Neural progenitor cell (in vitro differentiated cells): Measurements from ENCODE around the gene STK32B. TPM values are rescaled to one million over a fixed set of nuclear protein-coding genes. Genes with fewer than 3 reads are reported as not detected.

Experiments used
- DNase-seq: peaks from one replicate; pipeline ENCODE4 v3.0.0-alpha.2; 2016; ENCODE audit warnings: low spot score
- H2AFZ ChIP-seq: fragments of 200-600 bp; sonication (generic); replicated peaks from 2 replicates; pipeline ENCODE4 v1.6.1; 2016; ENCODE audit warnings: antibody characterized with exemption
- H3F3A ChIP-seq: fragments of 200-600 bp; sonication (generic); 2 replicates; pipeline ENCODE4 v1.6.1; 2016; ENCODE audit warnings: antibody characterized with exemption, low read depth
- H3K27ac ChIP-seq: fragments of 200-600 bp; sonication (generic); 2 replicates; pipeline ENCODE4 v1.5.1; 2016; ENCODE audit warnings: mild to moderate bottlenecking
- H3K27me3 ChIP-seq: fragments of 200-600 bp; sonication (generic); 2 replicates; pipeline ENCODE4 v1.6.1; 2016; ENCODE audit warnings: mild to moderate bottlenecking, moderate library complexity
- H3K36me3 ChIP-seq: fragments of 200-600 bp; sonication (generic); 2 replicates; pipeline ENCODE4 v1.5.1; 2016
- H3K4me1 ChIP-seq: fragments of 200-600 bp; sonication (generic); 2 replicates; pipeline ENCODE4 v1.6.1; 2016; ENCODE audit warnings: mixed run types
- H3K4me2 ChIP-seq: fragments of 200-600 bp; sonication (generic); 2 replicates; pipeline ENCODE4 v1.6.1; 2016
- H3K4me3 ChIP-seq: fragments of 200-600 bp; sonication (generic); 2 replicates; pipeline ENCODE4 v1.5.1; 2016
- H3K79me2 ChIP-seq: fragments of 200-600 bp; sonication (generic); 2 replicates; pipeline ENCODE4 v1.6.1; 2016; ENCODE audit warnings: low read depth
- H3K9ac ChIP-seq: fragments of 200-600 bp; sonication (generic); 2 replicates; pipeline ENCODE4 v1.6.1; 2016
- H3K9me3 ChIP-seq: fragments of 200-600 bp; sonication (generic); 2 replicates; pipeline ENCODE4 v1.5.1; 2016; ENCODE audit warnings: low read depth
- H4K20me1 ChIP-seq: fragments of 200-600 bp; sonication (generic); 2 replicates; pipeline ENCODE4 v1.6.1; 2016; ENCODE audit warnings: low read depth
- H3K27ac Mint-ChIP-seq: 3 replicates; pipeline ENCODE4 v1.8.0; 2021; ENCODE audit warnings: mixed read lengths
- H3K27me3 Mint-ChIP-seq: 2 replicates; pipeline ENCODE4 v1.8.0; 2022; ENCODE audit warnings: low read depth, mild to moderate bottlenecking, inconsistent platforms, moderate library complexity, mixed read lengths; ENCODE audit not compliant: insufficient read depth
- H3K36me3 Mint-ChIP-seq: 3 replicates; pipeline ENCODE4 v1.8.0; 2021; ENCODE audit warnings: mixed read lengths
- H3K4me1 Mint-ChIP-seq: 3 replicates; pipeline ENCODE4 v1.8.0; 2021; ENCODE audit warnings: mixed read lengths
- H3K4me3 Mint-ChIP-seq: 3 replicates; pipeline ENCODE4 v1.8.0; 2021; ENCODE audit warnings: mild to moderate bottlenecking, moderate library complexity, mixed read lengths
- H3K9me3 Mint-ChIP-seq: 3 replicates; pipeline ENCODE4 v1.8.0; 2020; ENCODE audit warnings: mixed read lengths
- CTCF ChIP-seq: fragments of 200-600 bp; sonication (generic); IDR thresholded peaks from 2 replicates; pipeline ENCODE4 v1.5.1; 2017; ENCODE audit warnings: antibody characterized with exemption, mild to moderate bottlenecking
- EZH2 ChIP-seq: fragments of 200-600 bp; sonication (generic); IDR thresholded peaks from 2 replicates; pipeline ENCODE4 v1.6.1; 2017; ENCODE audit warnings: antibody characterized with exemption, mild to moderate bottlenecking, moderate library complexity
- EZH2phosphoT487 ChIP-seq: fragments of 200-600 bp; sonication (generic); IDR thresholded peaks from 2 replicates; pipeline ENCODE4 v1.6.1; 2017; ENCODE audit warnings: antibody characterized with exemption
- total RNA-seq: library from RNA; depleted of rRNA; stranded (reverse); fragments of >200 nt; gene quantifications from 2 replicates; pipeline ENCODE4 v1.2.3, GENCODE V29; 2015; ENCODE audit warnings: low replicate concordance

The STK32B gene
- total RNA-seq, 1 donor from 2014 or later, result 2.5 TPM

- Mint-ChIP-seq H3K9me3 (no peaks in the 10 kb centered on the region), H3K4me1 (no peaks in the 10 kb centered on the region), H3K36me3 (no peaks in the 10 kb centered on the region), H3K4me3 (no peak overlapping the region), H3K27ac (no peak overlapping the region), H3K27me3 (peaks cover 4% of the 10 kb centered on the region)
- Histone ChIP-seq H3K4me2 (no peak overlapping the region), H3K9ac (no peak overlapping the region), H3K4me3 (no peak overlapping the region), H3K4me1 (no peaks in the 10 kb centered on the region), H4K20me1 (no peaks in the 10 kb centered on the region), H3K9me3 (no peaks in the 10 kb centered on the region), H3K36me3 (no peaks in the 10 kb centered on the region), H3K27me3 (no peaks in the 10 kb centered on the region), H3F3A (no peaks in the 10 kb centered on the region), H3K79me2 (no peaks in the 10 kb centered on the region), H3K27ac (no peak overlapping the region), H2AFZ (no peak overlapping the region)
- TF ChIP-seq EZH2phosphoT487 (no peak), CTCF (no peak), EZH2 (no peak)
- DNase-seq, result no peak
Observed at GRCh38 chr4:5125321-5125720, 74.0 kb downstream of the STK32B start.

GRCh38 chr4:5126231-5126630 lies 75.0 kb downstream of the STK32B start:
- Histone ChIP-seq H3K4me3 (no peak overlapping the region), H3K27me3 (no peaks in the 10 kb centered on the region), H3F3A (no peaks in the 10 kb centered on the region), H3K9me3 (no peaks in the 10 kb centered on the region), H4K20me1 (no peaks in the 10 kb centered on the region), H3K27ac (no peak overlapping the region), H3K4me1 (no peaks in the 10 kb centered on the region), H3K4me2 (no peak overlapping the region), H3K9ac (no peak overlapping the region), H3K79me2 (no peaks in the 10 kb centered on the region), H3K36me3 (no peaks in the 10 kb centered on the region), H2AFZ (no peak overlapping the region)
- DNase-seq, result no peak
- TF ChIP-seq EZH2phosphoT487 (no peak), EZH2 (no peak), CTCF (no peak)
- Mint-ChIP-seq H3K4me1 (no peaks in the 10 kb centered on the region), H3K9me3 (peaks cover 3% of the 10 kb centered on the region), H3K36me3 (no peaks in the 10 kb centered on the region), H3K4me3 (no peak overlapping the region), H3K27ac (no peak overlapping the region), H3K27me3 (peaks cover 4% of the 10 kb centered on the region)

- Histone ChIP-seq H3K9me3 (no peaks in the 10 kb centered on the region), H3F3A (no peaks in the 10 kb centered on the region), H2AFZ (no peak overlapping the region), H3K9ac (no peak overlapping the region), H4K20me1 (no peaks in the 10 kb centered on the region), H3K36me3 (no peaks in the 10 kb centered on the region), H3K4me3 (no peak overlapping the region), H3K4me2 (no peak overlapping the region), H3K27ac (no peak overlapping the region), H3K79me2 (no peaks in the 10 kb centered on the region), H3K27me3 (no peaks in the 10 kb centered on the region), H3K4me1 (no peaks in the 10 kb centered on the region)
- peaks cover 4% of the 10 kb centered on the region for H3K27me3 Mint-ChIP-seq
- TF ChIP-seq CTCF, result no peak
- no peak for TF ChIP-seq EZH2phosphoT487
- no peak overlapping the region for H3K4me3 Mint-ChIP-seq
- peaks cover 3% of the 10 kb centered on the region for H3K9me3 Mint-ChIP-seq
- H3K27ac Mint-ChIP-seq, result no peak overlapping the region
- no peaks in the 10 kb centered on the region for H3K4me1 Mint-ChIP-seq
- DNase-seq, result no peak
- H3K36me3 Mint-ChIP-seq, result no peaks in the 10 kb centered on the region
Observed at GRCh38 chr4:5126857-5127256, 75.6 kb downstream of the STK32B start.

- TF ChIP-seq CTCF (no peak), EZH2phosphoT487 (no peak), EZH2 (no peak)
- Mint-ChIP-seq H3K27me3 (peaks cover 4% of the 10 kb centered on the region), H3K27ac (no peak overlapping the region), H3K36me3 (no peaks in the 10 kb centered on the region), H3K4me1 (no peaks in the 10 kb centered on the region), H3K9me3 (peaks cover 3% of the 10 kb centered on the region), H3K4me3 (no peak overlapping the region)
- no peak for DNase-seq
- H3K36me3 ChIP-seq, result no peaks in the 10 kb centered on the region
- H4K20me1 ChIP-seq, result no peaks in the 10 kb centered on the region
- no peak overlapping the region for H3K9ac ChIP-seq
- H3F3A ChIP-seq, result no peaks in the 10 kb centered on the region
- H3K27me3 ChIP-seq, result no peaks in the 10 kb centered on the region
- no peaks in the 10 kb centered on the region for H3K9me3 ChIP-seq
- H2AFZ ChIP-seq, result no peak overlapping the region
- no peak overlapping the region for H3K4me3 ChIP-seq
- H3K4me2 ChIP-seq, result no peak overlapping the region
- H3K79me2 ChIP-seq, result no peaks in the 10 kb centered on the region
- H3K4me1 ChIP-seq, result no peaks in the 10 kb centered on the region
- no peak overlapping the region for H3K27ac ChIP-seq
Observed at GRCh38 chr4:5127556-5127955, 76.3 kb downstream of the STK32B start.
